ENCODE measurements around the gene NCL. TPM values are rescaled to one million over a fixed set of nuclear protein-coding genes. Genes with fewer than 3 reads are reported as not detected.

Gene NCL
- total RNA-seq, 4 donors from 2014 or later: 83.8 to 227 (median 133) TPM

- in situ Hi-C loops (cut with MboI; ENCODE audit: low pct_ligation_motif_present in 1 of 4, low pct_unique_long_range_greater_than_20kb in 1 of 4, low sequenced_read_pairs in 3 of 4): no loop called here
- TF ChIP-seq CTCF (IDR thresholded peaks at IDR 0.05): no peak
- TF ChIP-seq POLR2A (IDR thresholded peaks at IDR 0.05): no peak
- TF ChIP-seq POLR2AphosphoS5 (IDR thresholded peaks at IDR 0.05): no peak
- no peak for TF ChIP-seq EP300 (IDR thresholded peaks at IDR 0.05; ENCODE audit: low read depth)
- no peaks in the 10 kb centered on the region for H3K9me3 ChIP-seq
- no peaks in the 10 kb centered on the region for H3K4me1 ChIP-seq
- H3K4me3 ChIP-seq: no peak overlapping the region
- intact Hi-C loops (cut with DNase I; ENCODE audit: low total_unique reads): no loop called here
- 85% methylated on average over 4 of the region's 4 CpGs; no CpG with 5 or more reads in 1 of the 2 donors for WGBS, 2 donors (ENCODE audit: low coverage in 1 of 2)
- no peak for DNase-seq
- peaks cover 0 to 18% (median 9%) of the 10 kb centered on the region in 4 donors for H3K36me3 ChIP-seq
- no peaks in the 10 kb centered on the region for H3K27me3 ChIP-seq
- no peak overlapping the region for H3K27ac ChIP-seq
Observed at GRCh38 chr2:231450548-231450989, 13.7 kb downstream of the NCL start.

- Histone ChIP-seq H3K36me3 (peaks cover 0 to 9% (median 4%) of the 10 kb centered on the region in 4 donors), H3K27ac (no peak overlapping the region), H3K4me3 (no peak overlapping the region), H3K4me1 (no peaks in the 10 kb centered on the region), H3K27me3 (no peaks in the 10 kb centered on the region), H3K9me3 (no peaks in the 10 kb centered on the region)
- DNase-seq: no peak
- WGBS, 2 donors (ENCODE audit: low coverage in 1 of 2): 74 to 88% methylated on average over 4 of the region's 4 CpGs
- TF ChIP-seq EP300 (IDR thresholded peaks at IDR 0.05; ENCODE audit: low read depth): no peak
- no peak for TF ChIP-seq CTCF (IDR thresholded peaks at IDR 0.05)
- no peak for TF ChIP-seq POLR2A (IDR thresholded peaks at IDR 0.05)
- no peak for TF ChIP-seq POLR2AphosphoS5 (IDR thresholded peaks at IDR 0.05)
- in situ Hi-C loops (cut with MboI; ENCODE audit: low pct_ligation_motif_present in 1 of 4, low pct_unique_long_range_greater_than_20kb in 1 of 4, low sequenced_read_pairs in 3 of 4) (loop anchor here in 3 of 4 donors (10.0 to 25.0 kb wide), 5 partner anchors 237 to 637 kb away; no protein-coding TSS in a partner anchor), intact Hi-C loops (cut with DNase I; ENCODE audit: low total_unique reads) (no loop called here)
Observed at GRCh38 chr2:231449503-231450054, 14.7 kb downstream of the NCL start.

GRCh38 chr2:231436957-231437356 is 27.3 kb downstream of the NCL start:
- no peaks in the 10 kb centered on the region for H3K9me3 ChIP-seq
- no peaks in the 10 kb centered on the region for H3K27me3 ChIP-seq
- DNase-seq: no peak
- in situ Hi-C loops (cut with MboI; ENCODE audit: low pct_ligation_motif_present in 1 of 4, low pct_unique_long_range_greater_than_20kb in 1 of 4, low sequenced_read_pairs in 3 of 4): loop anchor here in 3 of 4 donors (25.0 kb wide), 4 partner anchors 225 to 625 kb away; no protein-coding TSS in a partner anchor
- H3K4me3 ChIP-seq: no peak overlapping the region
- TF ChIP-seq POLR2AphosphoS5 (IDR thresholded peaks at IDR 0.05): no peak
- TF ChIP-seq CTCF (IDR thresholded peaks at IDR 0.05): no peak
- no peak for TF ChIP-seq POLR2A (IDR thresholded peaks at IDR 0.05)
- TF ChIP-seq EP300 (IDR thresholded peaks at IDR 0.05; ENCODE audit: low read depth): no peak
- WGBS, 2 donors (ENCODE audit: low coverage in 1 of 2): 92 to 100% methylated on average over 1 to 12 of the region's 13 CpGs
- no peaks in the 10 kb centered on the region for H3K36me3 ChIP-seq
- H3K27ac ChIP-seq: no peak overlapping the region
- intact Hi-C loops (cut with DNase I; ENCODE audit: low total_unique reads): no loop called here
- no peaks in the 10 kb centered on the region for H3K4me1 ChIP-seq

- no peak for TF ChIP-seq CTCF (IDR thresholded peaks at IDR 0.05)
- no peak for TF ChIP-seq POLR2A (IDR thresholded peaks at IDR 0.05)
- TF ChIP-seq POLR2AphosphoS5 (IDR thresholded peaks at IDR 0.05): no peak
- TF ChIP-seq EP300 (IDR thresholded peaks at IDR 0.05; ENCODE audit: low read depth): no peak
- Histone ChIP-seq H3K36me3 (no peaks in the 10 kb centered on the region), H3K27me3 (no peaks in the 10 kb centered on the region), H3K4me3 (no peak overlapping the region), H3K9me3 (peaks cover 0 to 5% of the 10 kb centered on the region in 2 donors), H3K4me1 (no peaks in the 10 kb centered on the region), H3K27ac (no peak overlapping the region)
- DNase-seq: no peak
- in situ Hi-C loops (cut with MboI; ENCODE audit: low pct_ligation_motif_present in 1 of 4, low pct_unique_long_range_greater_than_20kb in 1 of 4, low sequenced_read_pairs in 3 of 4) (loop anchor here in 3 of 4 donors (25.0 kb wide), 4 partner anchors 222 to 622 kb away; no protein-coding TSS in a partner anchor), intact Hi-C loops (cut with DNase I; ENCODE audit: low total_unique reads) (no loop called here)
- 88 to 93% methylated on average over 1 to 8 of the region's 8 CpGs for WGBS, 2 donors (ENCODE audit: low coverage in 1 of 2)
Observed at GRCh38 chr2:231433990-231434389, 30.3 kb downstream of the NCL start.
